AG09309 (cell line): ENCODE measurements around the gene FBXO39.
"Not testable (repeated sequence)": the region's sequence is repeated elsewhere in the genome, so short reads cannot be mapped to it uniquely, and the experiment has no call there.

Experiments used
- DNase-seq: peaks from one replicate; pipeline ENCODE4 v3.0.0-alpha.2; 2010; ENCODE audit warnings: low read depth
- H3K4me3 ChIP-seq: 2 replicates; pipeline ENCODE4 v1.5.1; 2011; ENCODE audit warnings: mild to moderate bottlenecking, low read depth, low read length, moderate library complexity; ENCODE audit not compliant: control insufficient read depth
- TF ChIP-seq, protein P1 (sequence below): IDR thresholded peaks from 2 replicates; pipeline ENCODE4 v1.5.1; 2011; ENCODE audit warnings: mild to moderate bottlenecking, low read depth, low read length, inconsistent platforms; ENCODE audit not compliant: insufficient read depth, control insufficient read depth; ENCODE audit errors: missing control alignments

Gene FBXO39

DNA sequence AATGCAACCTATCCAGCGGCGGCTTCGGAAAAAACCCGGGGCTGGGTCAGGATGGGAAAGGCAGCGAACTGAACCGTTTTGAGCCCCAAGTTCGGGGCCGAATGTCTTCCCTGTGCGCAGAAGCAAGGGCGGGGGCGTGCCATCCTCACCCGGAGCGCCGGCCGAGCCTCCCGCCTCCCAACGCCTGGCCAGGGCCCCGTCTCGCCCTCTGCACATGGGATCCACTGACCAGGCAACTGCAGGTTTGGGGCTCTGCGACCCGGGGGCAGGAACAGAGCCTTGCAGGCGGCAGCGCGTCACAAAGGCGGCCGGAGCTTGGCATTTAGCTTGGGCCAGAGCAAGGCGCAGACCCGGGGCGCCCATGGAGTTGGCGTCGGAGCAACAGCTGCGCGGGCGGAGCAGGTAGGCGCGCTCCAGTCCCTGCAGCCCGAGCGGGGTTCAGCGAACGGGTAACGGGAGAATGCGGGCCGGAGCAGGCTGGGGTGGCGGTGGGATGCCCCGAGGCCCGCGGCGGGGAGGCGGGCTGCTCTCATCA is at the start of gene FBXO39:
FBXO39 (plus strand) TSS at position 345 of the 535 bp plus-strand sequence. CDS start 3,654 bp downstream, outside the sequence.
- no peak for DNase-seq
- H3K4me3 ChIP-seq, result no peak within 1 kb of the TSS; the same call in 1 of the 2 replicates
- TF ChIP-seq, protein P1, sequence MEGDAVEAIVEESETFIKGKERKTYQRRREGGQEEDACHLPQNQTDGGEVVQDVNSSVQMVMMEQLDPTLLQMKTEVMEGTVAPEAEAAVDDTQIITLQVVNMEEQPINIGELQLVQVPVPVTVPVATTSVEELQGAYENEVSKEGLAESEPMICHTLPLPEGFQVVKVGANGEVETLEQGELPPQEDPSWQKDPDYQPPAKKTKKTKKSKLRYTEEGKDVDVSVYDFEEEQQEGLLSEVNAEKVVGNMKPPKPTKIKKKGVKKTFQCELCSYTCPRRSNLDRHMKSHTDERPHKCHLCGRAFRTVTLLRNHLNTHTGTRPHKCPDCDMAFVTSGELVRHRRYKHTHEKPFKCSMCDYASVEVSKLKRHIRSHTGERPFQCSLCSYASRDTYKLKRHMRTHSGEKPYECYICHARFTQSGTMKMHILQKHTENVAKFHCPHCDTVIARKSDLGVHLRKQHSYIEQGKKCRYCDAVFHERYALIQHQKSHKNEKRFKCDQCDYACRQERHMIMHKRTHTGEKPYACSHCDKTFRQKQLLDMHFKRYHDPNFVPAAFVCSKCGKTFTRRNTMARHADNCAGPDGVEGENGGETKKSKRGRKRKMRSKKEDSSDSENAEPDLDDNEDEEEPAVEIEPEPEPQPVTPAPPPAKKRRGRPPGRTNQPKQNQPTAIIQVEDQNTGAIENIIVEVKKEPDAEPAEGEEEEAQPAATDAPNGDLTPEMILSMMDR, result no peak

DNA sequence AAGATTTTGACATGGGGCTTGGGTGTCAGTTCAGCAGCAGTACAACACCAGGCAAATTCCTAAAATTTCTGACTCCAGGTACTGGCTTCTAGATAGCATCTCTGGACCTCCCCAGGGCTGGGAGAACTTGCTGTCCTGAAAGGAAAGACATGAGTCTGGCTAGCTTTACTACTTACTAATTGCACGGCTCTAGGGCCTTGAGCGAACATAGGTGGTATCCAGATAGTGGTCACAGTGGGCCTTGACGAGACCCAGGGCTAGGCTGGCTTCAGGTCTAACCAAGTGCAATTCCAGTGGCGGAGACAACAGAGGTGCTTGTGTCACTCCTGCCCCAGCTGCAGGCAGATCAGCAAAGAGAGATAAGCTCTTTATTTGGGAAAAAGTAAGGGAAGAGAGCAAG is 46.5 kb upstream of the FBXO39 start:
- TF ChIP-seq, protein P1, result no peak
- no peak overlapping the region for H3K4me3 ChIP-seq
- no peak for DNase-seq

DNA sequence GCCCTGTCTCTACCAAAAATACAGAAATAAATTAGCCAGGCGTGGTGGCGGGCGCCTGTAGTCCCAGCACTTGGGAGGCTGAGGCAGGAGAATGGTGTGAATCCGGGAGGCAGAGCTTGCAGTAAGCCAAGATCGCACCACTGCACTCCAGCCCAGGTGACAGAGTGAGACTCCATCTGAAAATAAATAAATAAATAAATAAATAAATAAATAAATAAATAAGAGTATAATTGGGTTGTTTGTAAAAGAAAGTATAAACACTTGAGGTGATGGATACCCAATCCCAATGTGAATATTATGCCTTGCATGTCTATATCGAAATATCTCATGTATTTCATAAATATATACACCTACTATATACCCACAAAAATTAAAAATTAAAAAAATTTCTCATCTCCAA is 29.4 kb upstream of the FBXO39 start:
- not testable (repeated sequence) for DNase-seq, H3K4me3 ChIP-seq

DNA sequence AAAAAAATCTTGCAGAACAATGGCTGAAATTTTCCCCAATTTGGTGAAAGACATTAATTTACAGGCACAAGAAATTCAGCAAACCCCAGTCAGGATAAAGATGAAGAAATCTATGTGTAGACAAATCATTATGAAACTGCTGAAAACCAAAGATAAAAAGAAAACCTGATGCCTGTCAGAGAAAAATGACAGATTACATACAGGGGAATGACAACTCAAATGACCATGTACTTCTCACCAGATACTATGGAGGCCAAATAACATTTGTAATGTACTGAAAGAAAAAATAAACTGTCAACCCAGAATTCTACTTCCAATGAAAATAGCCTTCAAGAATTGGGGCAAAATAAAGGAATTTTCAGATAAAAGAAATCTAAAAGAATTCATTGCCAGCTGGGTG is 27.4 kb upstream of the FBXO39 start:
- no peak overlapping the region for H3K4me3 ChIP-seq
- TF ChIP-seq, protein P1, result no peak
- no peak for DNase-seq

DNA sequence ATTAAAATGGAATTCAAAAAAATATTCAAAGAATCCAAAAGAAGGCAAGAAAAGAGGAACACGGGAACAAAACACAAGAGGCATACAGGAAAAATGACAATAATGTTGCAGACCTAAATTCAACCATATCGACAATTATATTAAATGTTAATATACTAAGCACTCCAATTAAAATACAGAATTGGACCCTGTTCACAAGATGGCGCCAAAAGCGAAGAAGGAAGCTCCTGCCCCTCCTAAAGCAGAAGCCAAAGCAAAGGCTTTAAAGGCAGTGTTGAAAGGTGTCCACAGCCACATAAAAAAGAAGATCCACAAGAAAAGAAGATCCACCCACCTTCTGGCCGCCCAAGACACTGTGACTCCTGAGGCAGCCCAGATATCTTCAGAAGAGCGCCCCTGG is 26.5 kb upstream of the FBXO39 start:
- H3K4me3 ChIP-seq, result no peak overlapping the region
- TF ChIP-seq, protein P1, result no peak
- no peak for DNase-seq

DNA sequence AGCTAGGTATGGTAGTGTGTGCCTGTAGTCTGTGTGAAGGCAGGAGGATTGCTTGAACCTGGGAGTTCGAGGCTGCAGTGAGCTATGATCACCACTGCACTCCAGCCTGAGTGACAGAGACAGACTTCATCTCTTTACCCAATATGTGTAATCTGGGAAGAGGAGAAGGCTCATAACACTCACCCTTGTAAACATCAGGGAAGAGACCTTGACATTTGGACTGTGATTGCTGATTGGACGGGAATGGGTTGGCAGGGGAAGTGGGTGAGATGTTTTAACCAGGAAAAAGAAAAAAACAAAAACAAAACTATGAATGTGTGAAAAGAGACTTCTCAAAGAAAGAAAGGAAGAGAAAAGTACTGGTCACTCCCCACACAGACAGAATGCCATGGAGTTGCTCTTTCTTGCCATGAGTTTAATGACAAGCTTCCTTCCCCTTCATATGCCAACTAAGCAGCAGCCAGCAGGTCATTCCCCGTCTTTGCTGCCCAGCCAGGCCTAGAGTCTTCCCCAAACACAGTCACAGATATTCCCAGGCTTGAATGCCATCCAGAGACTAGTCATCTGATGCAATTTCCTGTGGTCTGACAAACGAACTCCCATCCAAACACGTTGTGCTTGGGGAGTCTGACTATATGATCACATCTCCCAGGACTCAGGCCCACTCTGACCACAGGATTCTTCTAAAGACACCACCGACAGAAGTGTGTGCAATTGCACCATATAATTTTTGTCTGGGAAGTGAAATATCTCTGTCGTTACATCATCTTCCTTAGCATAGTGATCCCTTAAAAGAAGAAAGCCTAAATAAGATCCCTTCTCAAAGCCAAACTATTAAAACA is 23.7 kb upstream of the FBXO39 start:
- DNase-seq, result peak; percentile 99
- TF ChIP-seq, protein P1, result no peak
- no peak overlapping the region for H3K4me3 ChIP-seq

DNA sequence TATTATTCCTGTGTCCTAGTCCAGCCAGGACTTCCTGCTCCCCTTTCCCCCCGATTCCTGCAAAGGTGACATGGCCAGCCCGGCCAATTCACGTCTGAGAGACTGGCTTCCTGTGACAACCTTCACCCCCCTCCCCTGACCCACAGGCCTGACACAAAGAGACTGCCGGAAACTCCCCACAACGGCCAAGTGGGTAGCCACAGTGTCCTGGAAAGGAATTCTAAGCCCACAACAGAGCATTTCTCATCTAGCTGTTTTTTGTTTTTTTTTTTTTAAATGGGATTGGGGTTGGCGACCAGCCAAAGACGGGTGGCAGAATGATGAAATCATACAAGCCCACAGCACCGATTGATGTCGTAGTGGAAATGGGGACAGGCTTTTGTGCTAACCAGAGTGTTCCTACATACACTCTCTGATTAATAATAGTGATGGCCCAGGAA is 23.0 kb upstream of the FBXO39 start:
- no peak overlapping the region for H3K4me3 ChIP-seq
- DNase-seq, result peak; percentile 51
- TF ChIP-seq, protein P1, result no peak
